Heart left ventricle (tissue), 16 donors: Measurements from ENCODE around the gene MACROD1. TPM values are rescaled to one million over a fixed set of nuclear protein-coding genes. Genes with fewer than 3 reads are reported as not detected.

Experiments
- ATAC-seq, 4 donors: fragments of 200-7000 bp; cut with Tn5 transposase; one replicate each; pipeline ENCODE4 v1.9.1; 2020 to 2022; ENCODE audit warnings: moderate library complexity in 4 of 4, mild to moderate bottlenecking in 3 of 4, moderate number of reproducible peaks in 1 of 4
- DNase-seq, 5 donors: peaks; one replicate each; pipeline ENCODE4 v3.0.0-alpha.2; 2020
- H3K27ac ChIP-seq, 12 donors: fragments of 200-600 bp; sonication (generic) in 4 of 12; one replicate each; pipeline versions ENCODE4 v1.5.0 to v1.8.0; 2016 to 2022; ENCODE audit warnings: mild to moderate bottlenecking in 2 of 12
- H3K27me3 ChIP-seq, 9 donors: fragments of 200-600 bp; sonication (generic) in 2 of 9; one replicate each; pipeline versions ENCODE4 v1.5.1 to v1.8.0; 2016 to 2022; ENCODE audit warnings: mild to moderate bottlenecking in 3 of 9
- H3K36me3 ChIP-seq, 9 donors: fragments of 200-600 bp; sonication (generic) in 2 of 9; one replicate each; pipeline versions ENCODE4 v1.5.0 to v1.8.0; 2018 to 2022; ENCODE audit warnings: mild to moderate bottlenecking in 2 of 9
- H3K4me1 ChIP-seq, 12 donors: fragments of 200-600 bp; sonication (generic) in 4 of 12; one replicate each; pipeline versions ENCODE4 v1.5.0 to v1.8.0; 2016 to 2022; ENCODE audit warnings: mild to moderate bottlenecking in 3 of 12
- H3K4me3 ChIP-seq, 12 donors: fragments of 200-600 bp; sonication (generic) in 4 of 12; one replicate each; pipeline versions ENCODE4 v1.5.0 to v1.8.0; 2017 to 2022; ENCODE audit warnings: mild to moderate bottlenecking in 9 of 12, moderate library complexity in 4 of 12
- H3K9me3 ChIP-seq, 12 donors: fragments of 200-600 bp; sonication (generic) in 4 of 12; one replicate each; pipeline versions ENCODE4 v1.5.0 to v1.8.0; 2016 to 2022; ENCODE audit warnings: mild to moderate bottlenecking in 1 of 12
- CTCF ChIP-seq, 12 donors: fragments of 200-600 bp; sonication (generic) in 4 of 12; IDR thresholded peaks; one replicate each; pipeline versions ENCODE4 v1.5.0 to v1.8.0; 2018 to 2022; ENCODE audit warnings: antibody characterized with exemption in 12 of 12, mild to moderate bottlenecking in 5 of 12
- POLR2A ChIP-seq, 2 donors: fragments of 450-650 bp; IDR thresholded peaks; one replicate each; pipeline ENCODE4 v1.6.1; 2017; ENCODE audit warnings: antibody characterized with exemption in 2 of 2, mild to moderate bottlenecking in 2 of 2, moderate library complexity in 2 of 2
- WGBS, 4 donors: extraction: QIAGEN DNeasy Blood & Tissue Kit in 2 of 4; methylation state at CpG; one replicate each; pipeline versions ENCODE4 v1.1.5 to v1.1.7; 2013 to 2018; 5-methylcytosine and 5-hydroxymethylcytosine counted together
- intact Hi-C, 10 donors: fragments of 100-400 bp; cut with DNase I; formaldehyde crosslinking; loops; one replicate each; pipeline versions ENCODE4 v1.11.1 to v1.14.2; 2022
- polyA plus RNA-seq, 2 donors: library from polyadenylated mRNA; stranded (reverse); fragments of 200-250 nt; gene quantifications; one replicate each; pipeline ENCODE4 v1.2.3, GENCODE V29; 2013
- total RNA-seq, 9 donors: library from RNA; depleted of rRNA in 2 of 9; stranded (reverse); fragments of >200 nt in 2 of 9; fragmentation: NEBNext Ultra II Directional in 3 of 9; extraction: Animal tissue kit (Norgen Biotek cat#: 25700) in 3 of 9; gene quantifications; one replicate each; pipeline versions ENCODE4 v1.1.0 to v1.2.4, GENCODE V29; 2016 to 2023
- donor health status: ischemic (EF 13 %, LVEDD 7.1; RV severe dilation, severe dysfunction).
- donor health status: healthy with polysubstance abuse.
- donor health status: DM: no; HTN: yes; CAD: no.
- donor health status: DM: no; HTN: no; CAD: no.
- donor health status: ischemic (EF 25% LVEDD 6.9; RV normal size, moderate dysfunction).
- donor health status: ischemic (EF 25% LVEDD 5.7; RV mildly dilated, moderate dysfunction).
- donor health status: healthy.
- donor health status: DM: yes; HTN: yes; CAD: no.
- donor health status: ischemic (EF 35%, LVEDD 5.7; RV mildly dilated, moderate dysfunction).
- donor health status: nonischemic (EF 11% LVEDD 7.7; RV severe dilation, severe dysfunction).
- donor health status: DM: yes; HTN: yes; CAD: no.
- donor health status: PGD.
- donor health status: ischemic (EF 29% LVEDD 5.4; RV normal size, mild dysfunction).
- donor health status: nonischemic (EF 23%, LVEDD 6.1; RV moderate dilation, normal function).

Gene MACROD1
- total and polyA plus RNA-seq, 11 donors = 48.9 to 287 (median 116) TPM

GRCh38 chr11:64059339-64060140 is 106.4 kb downstream of the MACROD1 start:
- peaks cover 2 to 61% (median 20%) of the 10 kb centered on the region in 12 donors for H3K4me1 ChIP-seq
- peaks cover 0 to 19% (median 0%) of the 10 kb centered on the region in 9 donors for H3K27me3 ChIP-seq
- WGBS, 4 donors = 74 to 81% (median 77%) methylated on average over 21 to 24 of the region's 24 CpGs
- H3K9me3 ChIP-seq = no peaks in the 10 kb centered on the region
- no peak overlapping the region for H3K4me3 ChIP-seq
- TF ChIP-seq POLR2A (IDR thresholded peaks at IDR 0.05) (no peak), CTCF (IDR thresholded peaks at IDR 0.05) (no peak)
- DNase-seq (no peak), ATAC-seq (no peak)
- peak overlapping the region in 3 of 12 donors; percentile 32 to 71 (median 46) for H3K27ac ChIP-seq
- no peaks in the 10 kb centered on the region for H3K36me3 ChIP-seq
- intact Hi-C loops = loop anchor here in 1 of 10 donors (10.0 kb wide), 1 partner anchor 65 kb away; no protein-coding TSS in a partner anchor

GRCh38 chr11:64058494-64058893 is 107.4 kb downstream of the MACROD1 start:
- 53 to 60% (median 56%) methylated on average over 15 to 17 of the region's 17 CpGs for WGBS, 4 donors
- Histone ChIP-seq H3K36me3 (no peaks in the 10 kb centered on the region), H3K9me3 (no peaks in the 10 kb centered on the region), H3K27me3 (peaks cover 0 to 19% (median 0%) of the 10 kb centered on the region in 9 donors), H3K27ac (peak overlapping the region in 9 of 12 donors; percentile 57 to 74 (median 66)), H3K4me1 (peaks cover 2 to 65% (median 20%) of the 10 kb centered on the region in 12 donors), H3K4me3 (no peak overlapping the region)
- peak; percentile 80 to 93 (median 86) for ATAC-seq
- intact Hi-C loops = loop anchor here in 1 of 10 donors (10.0 kb wide), 1 partner anchor 66 kb away; no protein-coding TSS in a partner anchor
- TF ChIP-seq POLR2A (IDR thresholded peaks at IDR 0.05) = no peak
- no peak for TF ChIP-seq CTCF (IDR thresholded peaks at IDR 0.05)
- peak; percentile 76 to 84 (median 81) for DNase-seq

GRCh38 chr11:64057890-64058289 is 108.0 kb downstream of the MACROD1 start:
- Histone ChIP-seq H3K27ac (peak overlapping the region in 9 of 12 donors; percentile 55 to 74 (median 66)), H3K4me1 (peaks cover 2 to 65% (median 20%) of the 10 kb centered on the region in 12 donors), H3K36me3 (no peaks in the 10 kb centered on the region), H3K9me3 (no peaks in the 10 kb centered on the region), H3K4me3 (no peak overlapping the region), H3K27me3 (peaks cover 0 to 19% (median 0%) of the 10 kb centered on the region in 9 donors)
- no peak for ATAC-seq
- no peak for DNase-seq
- intact Hi-C loops = loop anchor here in 1 of 10 donors (10.0 kb wide), 1 partner anchor 67 kb away; no protein-coding TSS in a partner anchor
- 91 to 95% (median 94%) methylated on average over 10 of the region's 10 CpGs for WGBS, 4 donors
- TF ChIP-seq CTCF (IDR thresholded peaks at IDR 0.05) = no peak
- no peak for TF ChIP-seq POLR2A (IDR thresholded peaks at IDR 0.05)

GRCh38 chr11:64056861-64057260 is 109.1 kb downstream of the MACROD1 start:
- TF ChIP-seq POLR2A (IDR thresholded peaks at IDR 0.05) (no peak), CTCF (IDR thresholded peaks at IDR 0.05) (no peak)
- peak overlapping the region in 2 of 12 donors; percentile 64 to 66 for H3K27ac ChIP-seq
- peaks cover 2 to 65% (median 20%) of the 10 kb centered on the region in 12 donors for H3K4me1 ChIP-seq
- WGBS, 4 donors = 80 to 91% (median 89%) methylated on average over 5 to 13 of the region's 13 CpGs
- DNase-seq (no peak), ATAC-seq (no peak)
- H3K9me3 ChIP-seq = no peaks in the 10 kb centered on the region
- H3K27me3 ChIP-seq = peaks cover 0 to 19% (median 0%) of the 10 kb centered on the region in 9 donors
- H3K4me3 ChIP-seq = no peak overlapping the region
- H3K36me3 ChIP-seq = no peaks in the 10 kb centered on the region
- intact Hi-C loops = loop anchor here in 1 of 10 donors (10.0 kb wide), 1 partner anchor 68 kb away; no protein-coding TSS in a partner anchor
